HUES48 (cell line): ENCODE measurements around the gene OSBP2.

Source experiments
- H3K27ac ChIP-seq: one replicate; pipeline ENCODE4 v1.7.0; 2013; ENCODE audit warnings: low read depth, low read length, inconsistent platforms
- H3K27me3 ChIP-seq: 2 replicates; pipeline ENCODE4 v1.6.1; 2013; ENCODE audit warnings: mild to moderate bottlenecking, low read length; ENCODE audit not compliant: control insufficient read depth, insufficient read depth
- H3K36me3 ChIP-seq: 2 replicates; pipeline ENCODE4 v1.6.1; 2013; ENCODE audit warnings: low read length; ENCODE audit not compliant: control insufficient read depth, insufficient read depth
- H3K4me1 ChIP-seq: 2 replicates; pipeline ENCODE4 v1.6.1; 2013; ENCODE audit warnings: mild to moderate bottlenecking, low read length; ENCODE audit not compliant: control insufficient read depth, insufficient read depth
- H3K4me3 ChIP-seq: 2 replicates; pipeline ENCODE4 v1.5.1; 2013; ENCODE audit warnings: mild to moderate bottlenecking, low read depth, low read length
- H3K9ac ChIP-seq: 2 replicates; pipeline ENCODE4 v1.6.1; 2013; ENCODE audit warnings: mild to moderate bottlenecking, low read depth, low read length, moderate library complexity
- H3K9me3 ChIP-seq: 2 replicates; pipeline ENCODE4 v1.6.1; 2013; ENCODE audit warnings: low read length; ENCODE audit not compliant: control insufficient read depth, insufficient read depth

OSBP2 gene

GRCh38 chr22:30694640-30695350 lies at the start of gene OSBP2:
Gene OSBP2, plus strand, starts transcription at chr22:30694874. Its CDS starts 36 bp downstream, at chr22:30694910.
- Histone ChIP-seq H3K4me1 (peaks cover 6% of the 10 kb centered on the region; the same call in 1 of the 2 replicates), H3K4me3 (peak within 1 kb of the TSS; percentile 89), H3K27me3 (peaks cover 19% of the 10 kb centered on the region), H3K27ac (peak within 1 kb of the TSS; percentile 47), H3K9me3 (no peaks in the 10 kb centered on the region), H3K9ac (peak within 1 kb of the TSS; percentile 72), H3K36me3 (no peaks in the 10 kb centered on the region)

DNA sequence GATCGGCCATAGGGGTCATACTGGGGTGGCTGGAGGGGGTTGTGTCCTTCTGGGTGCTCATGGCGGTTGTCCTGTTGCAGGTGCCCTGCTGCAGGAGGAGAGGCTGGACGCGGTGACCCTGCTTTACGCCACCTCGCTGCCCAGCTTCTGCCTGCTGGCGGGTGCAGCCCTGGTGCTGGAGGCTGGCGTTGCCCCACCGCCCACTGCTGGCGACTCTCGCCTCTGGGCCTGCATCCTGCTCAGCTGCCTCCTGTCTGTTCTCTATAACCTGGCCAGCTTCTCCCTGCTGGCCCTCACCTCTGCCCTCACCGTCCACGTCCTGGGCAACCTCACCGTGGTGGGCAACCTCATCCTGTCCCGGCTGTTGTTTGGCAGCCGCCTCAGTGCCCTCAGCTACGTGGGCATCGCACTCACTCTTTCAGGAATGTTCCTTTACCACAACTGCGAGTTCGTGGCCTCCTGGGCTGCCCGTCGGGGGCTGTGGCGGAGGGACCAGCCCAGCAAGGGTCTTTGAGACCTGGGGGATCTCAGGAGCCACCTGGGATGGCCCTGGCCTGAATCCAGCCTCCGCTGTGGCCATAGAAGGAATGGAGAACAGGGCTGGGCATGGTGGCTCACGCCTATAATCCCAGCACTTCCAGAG lies 48.0 kb upstream of the OSBP2 start:
- Histone ChIP-seq H3K9me3 (no peaks in the 10 kb centered on the region), H3K27ac (no peak overlapping the region), H3K9ac (no peak overlapping the region)

GRCh38 chr22:30647536-30647935 lies 47.1 kb upstream of the OSBP2 start:
- H3K4me3 ChIP-seq, result no peak overlapping the region
- no peaks in the 10 kb centered on the region for H3K9me3 ChIP-seq
- H3K27ac ChIP-seq, result no peak overlapping the region

More for the DNA sequence above, 48.0 kb upstream of the OSBP2 start:
- H3K4me3 ChIP-seq, result no peak overlapping the region
- no peaks in the 10 kb centered on the region for H3K27me3 ChIP-seq
- no peaks in the 10 kb centered on the region for H3K36me3 ChIP-seq
- no peaks in the 10 kb centered on the region; the same call in 1 of the 2 replicates for H3K4me1 ChIP-seq

DNA sequence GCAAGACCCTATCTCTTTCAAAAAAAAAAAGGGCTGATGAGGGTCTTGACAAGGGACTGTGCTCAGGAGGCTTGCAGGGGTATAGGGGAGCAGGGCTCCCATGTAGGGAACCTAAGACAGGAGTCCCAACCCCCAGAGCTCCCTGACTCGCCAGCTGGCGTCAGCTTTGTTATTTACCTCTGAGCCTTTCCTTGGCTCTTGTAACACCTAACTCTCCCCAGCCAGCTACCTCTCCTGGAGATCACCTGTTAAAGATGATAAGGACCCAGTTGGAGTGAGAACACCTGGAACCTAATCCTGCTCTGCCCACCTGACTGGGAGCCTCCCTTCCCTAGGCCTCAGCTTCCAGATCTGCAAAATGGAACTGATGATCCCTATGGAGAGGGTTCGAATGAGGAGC lies 45.8 kb upstream of the OSBP2 start:
- Histone ChIP-seq H3K4me3 (no peak overlapping the region), H3K27ac (no peak overlapping the region), H3K27me3 (no peaks in the 10 kb centered on the region), H3K9ac (no peak overlapping the region), H3K36me3 (no peaks in the 10 kb centered on the region), H3K4me1 (no peaks in the 10 kb centered on the region; the same call in 1 of the 2 replicates), H3K9me3 (no peaks in the 10 kb centered on the region)

More at GRCh38 chr22:30647536-30647935, 47.1 kb upstream of the OSBP2 start:
- Histone ChIP-seq H3K36me3 (no peaks in the 10 kb centered on the region), H3K9ac (no peak overlapping the region), H3K27me3 (no peaks in the 10 kb centered on the region), H3K4me1 (no peaks in the 10 kb centered on the region; the same call in 1 of the 2 replicates)

DNA sequence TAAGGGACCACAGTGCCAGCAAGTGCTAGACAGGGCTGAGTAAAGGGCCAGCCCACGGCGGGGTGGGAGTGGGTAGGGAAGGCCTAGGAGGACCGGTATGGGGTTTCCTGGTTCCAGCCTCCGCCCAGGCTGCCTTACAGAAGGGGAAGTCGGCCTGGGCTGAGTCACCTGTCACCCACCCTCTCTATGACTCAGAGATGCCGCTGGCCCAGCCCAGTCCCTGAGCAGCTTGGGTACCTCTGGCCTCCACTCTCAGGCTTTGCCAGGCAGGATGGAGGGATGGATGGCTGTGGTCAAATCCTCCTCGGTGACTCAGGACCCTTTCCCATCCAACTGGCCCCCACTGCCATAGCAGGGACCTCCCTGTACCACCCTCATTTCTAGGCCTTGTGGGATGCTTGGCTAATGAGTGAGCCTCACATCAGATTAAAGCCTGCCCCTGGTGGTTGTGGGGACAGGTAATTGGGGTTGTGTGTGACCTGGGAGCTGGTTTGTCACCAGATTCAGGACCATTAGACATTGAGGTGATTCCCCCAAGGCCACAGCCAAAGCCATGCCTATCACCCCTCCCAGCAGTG lies 45.2 kb upstream of the OSBP2 start:
- H3K9ac ChIP-seq, result no peak overlapping the region
- no peaks in the 10 kb centered on the region for H3K36me3 ChIP-seq
- no peaks in the 10 kb centered on the region for H3K9me3 ChIP-seq
- H3K4me1 ChIP-seq, result no peaks in the 10 kb centered on the region; the same call in 1 of the 2 replicates
- no peak overlapping the region for H3K4me3 ChIP-seq
- no peak overlapping the region for H3K27ac ChIP-seq
- H3K27me3 ChIP-seq, result no peaks in the 10 kb centered on the region

DNA sequence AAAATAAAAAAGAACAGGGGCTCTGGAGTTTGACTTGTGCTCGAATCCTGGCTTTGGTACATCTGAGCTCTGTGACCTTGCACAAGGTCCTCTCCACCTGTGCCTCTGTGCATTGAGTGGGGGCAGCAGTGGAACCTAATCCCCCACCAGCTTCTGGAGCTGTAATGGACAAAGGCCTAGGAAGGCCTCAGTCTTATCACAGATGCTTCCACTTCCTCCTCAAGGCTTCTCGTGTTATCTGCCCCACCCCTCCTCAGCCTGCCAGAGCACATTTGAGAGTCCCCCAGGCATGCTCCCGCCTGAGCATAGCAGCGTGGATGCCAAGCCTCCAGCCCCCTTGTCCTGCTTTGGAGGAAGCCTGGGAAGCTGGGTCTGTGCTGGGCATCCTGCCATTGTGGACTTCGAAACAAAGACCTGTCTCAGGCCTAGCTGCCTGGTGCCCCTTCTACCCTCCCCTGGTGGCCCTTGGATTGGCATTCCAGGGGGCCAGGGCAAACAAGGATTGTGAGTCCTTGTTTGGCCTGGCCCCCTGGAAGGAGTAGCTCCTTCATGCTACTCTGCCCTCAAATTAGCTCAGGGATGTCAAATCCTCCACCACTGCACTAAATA lies 44.1 kb upstream of the OSBP2 start:
- H3K4me1 ChIP-seq, result no peaks in the 10 kb centered on the region; the same call in 1 of the 2 replicates
- H3K9ac ChIP-seq, result no peak overlapping the region
- no peak overlapping the region for H3K4me3 ChIP-seq
- H3K27me3 ChIP-seq, result no peaks in the 10 kb centered on the region
- no peaks in the 10 kb centered on the region for H3K9me3 ChIP-seq
- no peak overlapping the region for H3K27ac ChIP-seq
- H3K36me3 ChIP-seq, result no peaks in the 10 kb centered on the region

GRCh38 chr22:30652852-30653251 lies 41.8 kb upstream of the OSBP2 start:
- no peaks in the 10 kb centered on the region for H3K36me3 ChIP-seq
- no peaks in the 10 kb centered on the region for H3K27me3 ChIP-seq

GRCh38 chr22:30654361-30654760 lies 40.3 kb upstream of the OSBP2 start:
- Histone ChIP-seq H3K9me3 (no peaks in the 10 kb centered on the region), H3K27me3 (no peaks in the 10 kb centered on the region), H3K27ac (no peak overlapping the region)

More at GRCh38 chr22:30652852-30653251, 41.8 kb upstream of the OSBP2 start:
- Histone ChIP-seq H3K4me1 (peaks cover 9% of the 10 kb centered on the region), H3K27ac (no peak overlapping the region), H3K9me3 (no peaks in the 10 kb centered on the region), H3K4me3 (no peak overlapping the region), H3K9ac (no peak overlapping the region)

GRCh38 chr22:30655532-30655931 lies 39.1 kb upstream of the OSBP2 start:
- Histone ChIP-seq H3K36me3 (no peaks in the 10 kb centered on the region), H3K4me3 (no peak overlapping the region), H3K4me1 (peaks cover 9% of the 10 kb centered on the region), H3K27me3 (no peaks in the 10 kb centered on the region), H3K27ac (peak overlapping the region; percentile 74), H3K9ac (0 out of 2 replicates have a peak overlapping the region, but pooled peaks have one; percentile 10), H3K9me3 (no peaks in the 10 kb centered on the region)

More at GRCh38 chr22:30654361-30654760, 40.3 kb upstream of the OSBP2 start:
- Histone ChIP-seq H3K36me3 (no peaks in the 10 kb centered on the region), H3K4me1 (peaks cover 9% of the 10 kb centered on the region), H3K9ac (no peak overlapping the region), H3K4me3 (no peak overlapping the region)

- Histone ChIP-seq H3K36me3 (0 out of 2 replicates have a peak, but pooled peaks cover 7% of the 10 kb centered on the region), H3K4me1 (peaks cover 6% of the 10 kb centered on the region), H3K9me3 (no peaks in the 10 kb centered on the region), H3K27ac (no peak overlapping the region), H3K9ac (no peak overlapping the region), H3K27me3 (no peaks in the 10 kb centered on the region; the same call in 1 of the 2 replicates), H3K4me3 (no peak overlapping the region)
These were observed 32.6 kb upstream of the OSBP2 start for GRCh38 chr22:30662040-30662439.
